ENCODE measurements around the gene CACNA1D.

Gene CACNA1D

GRCh38 chr3:53495146-53495519 is 722 bp downstream of the CACNA1D start:
- in situ Hi-C loops (cut with HindIII; ENCODE audit: low sequenced_read_pairs), result no loop called here

GRCh38 chr3:53495520-53496391 is 1.3 kb downstream of the CACNA1D start:
- in situ Hi-C loops (cut with HindIII; ENCODE audit: low sequenced_read_pairs), result no loop called here

- in situ Hi-C loops (cut with HindIII; ENCODE audit: low sequenced_read_pairs), result no loop called here
These were observed 1.9 kb downstream of the CACNA1D start for GRCh38 chr3:53496392-53496670.

- in situ Hi-C loops (cut with HindIII; ENCODE audit: low sequenced_read_pairs), result no loop called here
These were observed 2.6 kb downstream of the CACNA1D start for GRCh38 chr3:53496984-53497383.

GRCh38 chr3:53498806-53499641 is 4.6 kb downstream of the CACNA1D start:
- in situ Hi-C loops (cut with HindIII; ENCODE audit: low sequenced_read_pairs), result no loop called here

GRCh38 chr3:53500165-53500777 is 5.9 kb downstream of the CACNA1D start:
- in situ Hi-C loops (cut with HindIII; ENCODE audit: low sequenced_read_pairs), result no loop called here

- in situ Hi-C loops (cut with HindIII; ENCODE audit: low sequenced_read_pairs), result no loop called here
These were observed 6.8 kb downstream of the CACNA1D start for GRCh38 chr3:53501178-53501577.

GRCh38 chr3:53502737-53503136 is 8.3 kb downstream of the CACNA1D start:
- in situ Hi-C loops (cut with HindIII; ENCODE audit: low sequenced_read_pairs), result no loop called here

- in situ Hi-C loops (cut with HindIII; ENCODE audit: low sequenced_read_pairs), result no loop called here
These were observed 8.8 kb downstream of the CACNA1D start for GRCh38 chr3:53503195-53503594.

- in situ Hi-C loops (cut with HindIII; ENCODE audit: low sequenced_read_pairs), result no loop called here
These were observed 11.8 kb downstream of the CACNA1D start for GRCh38 chr3:53506110-53506762.

- in situ Hi-C loops (cut with HindIII; ENCODE audit: low sequenced_read_pairs), result no loop called here
These were observed 12.3 kb downstream of the CACNA1D start for GRCh38 chr3:53506763-53507145.

GRCh38 chr3:53509494-53509893 is 15.1 kb downstream of the CACNA1D start:
- in situ Hi-C loops (cut with HindIII; ENCODE audit: low sequenced_read_pairs), result no loop called here

GRCh38 chr3:53510508-53510907 is 16.1 kb downstream of the CACNA1D start:
- in situ Hi-C loops (cut with HindIII; ENCODE audit: low sequenced_read_pairs), result no loop called here

- in situ Hi-C loops (cut with HindIII; ENCODE audit: low sequenced_read_pairs), result no loop called here
These were observed 16.8 kb downstream of the CACNA1D start for GRCh38 chr3:53511246-53511645.

- in situ Hi-C loops (cut with HindIII; ENCODE audit: low sequenced_read_pairs), result no loop called here
These were observed 19.3 kb downstream of the CACNA1D start for GRCh38 chr3:53513556-53514190.

- in situ Hi-C loops (cut with HindIII; ENCODE audit: low sequenced_read_pairs), result no loop called here
These were observed 21.9 kb downstream of the CACNA1D start for GRCh38 chr3:53516339-53516738.

GRCh38 chr3:53518495-53518981 is 24.1 kb downstream of the CACNA1D start:
- in situ Hi-C loops (cut with HindIII; ENCODE audit: low sequenced_read_pairs), result no loop called here

GRCh38 chr3:53519065-53519709 is 24.8 kb downstream of the CACNA1D start:
- in situ Hi-C loops (cut with HindIII; ENCODE audit: low sequenced_read_pairs), result no loop called here

- in situ Hi-C loops (cut with HindIII; ENCODE audit: low sequenced_read_pairs), result no loop called here
These were observed 28.9 kb downstream of the CACNA1D start for GRCh38 chr3:53523346-53523745.

- in situ Hi-C loops (cut with HindIII; ENCODE audit: low sequenced_read_pairs), result no loop called here
These were observed 30.2 kb downstream of the CACNA1D start for GRCh38 chr3:53524566-53524965.

Data from endothelial cell of hepatic sinusoid (primary cell).